Stimulated activated CD4-positive, alpha-beta T cell treated with anti-CD3 and anti-CD28 coated beads, Interleukin-4, amount 100 ng/mL, for 48 hours (primary cell): Measurements from ENCODE around the gene GSTM5.
"Not testable (repeated sequence)": the region's sequence is repeated elsewhere in the genome, so short reads cannot be mapped to it uniquely, and the experiment has no call there.

Experiments used
- DNase-seq, 2 donors: peaks; one replicate each; pipeline ENCODE4 v3.0.0-alpha.2; 2020; ENCODE audit warnings: low read depth in 2 of 2

GSTM5 gene

DNA sequence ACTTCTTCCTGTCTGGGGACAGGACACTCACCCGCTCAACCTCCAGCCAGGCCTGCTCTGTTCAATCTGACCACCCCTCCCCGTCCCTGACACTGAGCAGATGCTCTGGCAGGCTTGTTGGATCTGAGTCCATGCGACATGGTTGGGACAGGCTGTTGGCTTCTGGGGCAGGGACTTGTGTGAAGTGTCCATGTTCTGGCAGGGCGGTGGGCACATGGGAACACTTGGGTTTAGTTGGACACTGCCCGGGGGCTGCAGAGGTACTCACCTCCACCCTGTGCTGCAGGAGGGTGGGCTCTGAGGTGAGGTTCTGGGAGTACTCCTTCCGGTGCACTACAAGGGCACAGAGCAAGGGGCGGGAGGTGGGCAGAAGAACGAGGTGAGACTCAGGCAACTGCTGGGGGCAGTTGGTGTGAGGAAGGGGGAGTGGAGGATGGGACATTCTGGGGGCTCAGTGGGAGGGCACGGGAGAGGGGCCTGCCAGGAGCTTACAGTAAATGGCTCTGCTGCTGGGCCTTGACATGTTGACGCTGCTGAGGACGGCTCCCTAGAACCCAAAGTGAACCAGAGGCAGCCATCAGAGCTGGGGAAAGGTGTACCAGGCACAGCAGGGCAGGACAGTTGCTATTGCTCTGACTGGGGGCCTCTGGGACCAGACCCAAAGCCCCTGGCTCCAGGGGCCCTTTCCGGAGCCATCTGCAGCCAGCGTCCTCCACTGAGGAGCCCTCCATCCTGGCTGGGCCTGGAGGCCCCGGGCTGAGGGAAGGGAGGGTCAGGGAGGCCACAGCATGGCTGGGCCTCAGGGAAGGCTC is 49.4 kb downstream of the GSTM5 start:
- DNase-seq, result no peak

GRCh38 chr1:109762039-109762585 is 50.1 kb downstream of the GSTM5 start:
- no peak for DNase-seq

GRCh38 chr1:109762821-109763645 is 51.0 kb downstream of the GSTM5 start:
- DNase-seq, result no peak

GRCh38 chr1:109763646-109764415 is 51.8 kb downstream of the GSTM5 start, which contains the start of gene EPS8L3:
TSS of gene EPS8L3 (minus strand) at chr1:109763923. CDS start at chr1:109761749, 2,174 bp downstream.
- no peak for DNase-seq

GRCh38 chr1:109764561-109765482 is 52.8 kb downstream of the GSTM5 start:
- no peak for DNase-seq

GRCh38 chr1:109765483-109765815 is 53.4 kb downstream of the GSTM5 start:
- DNase-seq, result no peak

- no peak for DNase-seq
These were observed 54.0 kb downstream of the GSTM5 start for GRCh38 chr1:109765896-109766615.

GRCh38 chr1:109766991-109767636 is 55.1 kb downstream of the GSTM5 start:
- DNase-seq, result not testable (repeated sequence)
